GM10847 (cell line): ENCODE results near the gene GNAS.

ENCODE experiments used
- POLR2A ChIP-seq: IDR thresholded peaks from 2 replicates; pipeline ENCODE4 v1.6.1; 2011; ENCODE audit not compliant: insufficient read length; ENCODE audit errors: extremely low read depth

Gene GNAS

DNA sequence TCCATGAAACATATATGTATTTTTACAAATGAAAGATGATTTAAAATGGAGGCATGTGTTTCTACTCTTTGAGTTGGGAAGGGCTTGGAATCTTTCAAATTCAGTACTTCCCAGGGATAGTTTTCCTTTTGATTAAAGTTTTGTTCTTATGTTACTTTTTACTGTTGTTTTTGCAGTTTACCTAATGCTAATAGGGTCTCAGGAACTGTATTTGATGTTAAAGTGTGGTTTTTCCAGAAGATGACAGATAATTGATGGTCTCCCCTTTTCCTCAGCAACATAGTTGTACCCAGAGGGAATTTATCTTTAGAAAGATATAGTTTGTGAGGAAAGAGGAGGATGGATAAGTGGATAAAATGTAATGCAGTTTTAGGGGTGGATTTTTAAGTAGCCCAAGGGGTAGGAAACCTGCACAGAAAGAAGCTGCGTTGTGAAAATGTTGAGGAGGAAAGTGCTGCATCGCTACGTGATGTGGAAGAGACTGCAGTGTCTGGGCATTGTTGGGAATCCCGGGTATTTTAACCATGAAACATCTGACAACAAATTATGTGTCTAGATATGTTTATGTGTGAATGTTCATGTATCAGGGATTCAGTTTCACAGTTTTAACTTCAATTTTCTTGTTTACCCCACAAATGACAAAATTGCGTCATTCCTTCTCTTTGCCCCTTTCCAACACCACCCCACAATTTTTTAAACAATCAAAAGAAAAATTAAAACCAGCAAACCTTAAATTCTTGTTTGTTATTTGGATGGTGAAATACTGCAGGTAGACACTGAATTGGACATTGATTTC, 42.3 kb downstream of the GNAS start:
- TF ChIP-seq POLR2A: no peak

DNA sequence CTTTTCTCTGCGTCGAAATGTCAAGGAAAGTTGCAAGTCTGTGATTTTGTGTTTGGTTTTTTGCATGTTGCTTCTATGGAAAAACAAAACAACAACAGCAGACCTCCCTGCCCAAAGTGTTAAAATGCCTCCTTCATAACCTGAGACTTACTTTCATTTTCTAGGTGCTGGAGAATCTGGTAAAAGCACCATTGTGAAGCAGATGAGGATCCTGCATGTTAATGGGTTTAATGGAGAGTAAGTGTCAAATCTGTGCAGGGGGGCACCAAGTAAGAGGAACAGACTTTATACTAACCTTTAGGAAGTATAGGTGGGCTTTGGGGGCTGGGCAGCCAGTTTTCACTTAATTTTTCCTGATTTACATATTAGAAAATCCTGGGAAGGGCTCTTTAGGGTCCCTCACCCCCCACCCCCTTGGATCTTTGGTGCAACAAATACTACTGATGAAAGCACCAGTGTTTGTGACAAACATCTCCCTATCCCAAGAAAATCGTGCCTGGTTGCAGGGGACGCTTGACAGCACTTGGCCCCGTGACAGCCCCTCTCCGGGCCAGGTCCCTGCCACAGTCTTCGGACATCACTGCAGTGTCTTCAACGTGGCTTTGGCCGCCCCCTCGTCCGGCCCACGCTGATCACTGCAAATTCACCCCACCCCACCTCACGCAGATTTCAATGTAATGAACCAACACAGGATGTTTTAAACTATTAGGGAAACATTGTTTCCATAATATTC, 43.1 kb downstream of the GNAS start:
- TF ChIP-seq POLR2A: no peak

DNA sequence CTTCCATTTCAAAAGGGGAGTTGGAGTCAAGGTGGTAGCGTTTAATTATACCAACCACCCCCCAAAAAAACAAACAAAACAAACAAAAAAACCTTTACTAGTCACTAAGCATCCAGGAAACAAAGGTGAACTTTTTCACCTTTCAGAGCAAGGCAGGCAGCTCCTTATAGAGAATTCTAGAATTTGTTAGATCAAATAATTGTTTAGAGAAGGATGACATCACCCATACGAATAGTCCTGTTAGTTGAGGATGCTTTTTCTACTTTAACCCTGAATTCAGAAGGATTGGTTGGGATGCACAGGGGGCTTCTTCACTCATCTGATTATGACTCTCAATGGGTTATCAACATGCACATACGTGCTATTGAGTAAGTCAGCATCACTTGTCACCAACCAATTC, 44.3 kb downstream of the GNAS start:
- TF ChIP-seq POLR2A: no peak

DNA sequence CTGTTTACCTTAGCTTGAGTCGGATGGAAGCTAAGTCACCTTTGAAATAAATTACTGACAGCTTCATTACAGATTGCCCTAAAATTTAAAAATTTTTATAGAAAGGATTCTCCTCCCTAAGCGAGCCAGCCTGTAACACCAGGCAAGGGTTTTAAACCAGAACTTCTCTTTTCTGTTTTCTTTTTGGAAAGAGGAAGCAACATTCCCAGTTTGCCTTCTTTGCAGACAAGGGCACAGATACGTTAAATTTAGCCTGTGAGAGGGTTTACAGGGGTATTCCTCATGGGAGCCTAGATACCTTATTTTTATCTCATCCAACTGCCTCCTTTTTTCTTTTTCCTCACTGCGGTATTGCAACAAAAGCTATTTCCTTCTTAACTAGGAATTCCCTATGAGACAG, 45.0 kb downstream of the GNAS start:
- no peak for TF ChIP-seq POLR2A

DNA sequence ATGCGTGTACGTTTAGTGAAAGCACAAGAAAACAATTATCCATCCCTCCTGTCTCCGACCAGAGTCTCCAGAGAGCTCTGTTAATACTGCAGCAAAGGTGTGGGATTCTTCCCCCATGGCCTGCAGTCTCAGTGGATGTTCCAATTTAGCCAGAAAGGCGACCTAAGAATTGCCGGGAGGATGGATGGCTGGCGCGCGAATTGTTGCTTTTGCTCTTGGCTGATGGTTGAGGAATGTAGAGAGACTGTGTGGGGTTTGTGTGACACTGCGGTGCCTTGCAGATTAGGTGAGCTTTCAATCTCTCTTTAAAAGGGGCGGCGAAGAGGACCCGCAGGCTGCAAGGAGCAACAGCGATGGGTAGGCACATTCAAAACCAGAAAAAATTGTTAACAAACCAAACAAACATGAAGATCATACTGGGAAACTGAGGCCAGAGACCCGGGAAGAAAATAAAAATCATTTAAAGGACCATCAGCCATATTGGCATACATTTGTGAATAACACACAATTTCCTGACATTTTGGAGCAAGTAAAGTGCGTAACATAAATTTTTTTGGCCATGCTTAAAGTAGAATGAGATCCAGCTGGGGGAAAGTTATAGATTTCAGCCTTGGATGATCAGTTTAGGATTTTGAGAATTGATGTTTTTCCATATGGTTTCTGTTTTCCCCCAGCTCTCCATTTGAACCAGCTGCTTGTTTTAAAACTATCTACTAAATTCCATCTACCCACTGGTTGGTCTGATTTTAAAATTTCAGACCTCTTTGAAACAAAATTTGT, 46.3 kb downstream of the GNAS start:
- no peak for TF ChIP-seq POLR2A

DNA sequence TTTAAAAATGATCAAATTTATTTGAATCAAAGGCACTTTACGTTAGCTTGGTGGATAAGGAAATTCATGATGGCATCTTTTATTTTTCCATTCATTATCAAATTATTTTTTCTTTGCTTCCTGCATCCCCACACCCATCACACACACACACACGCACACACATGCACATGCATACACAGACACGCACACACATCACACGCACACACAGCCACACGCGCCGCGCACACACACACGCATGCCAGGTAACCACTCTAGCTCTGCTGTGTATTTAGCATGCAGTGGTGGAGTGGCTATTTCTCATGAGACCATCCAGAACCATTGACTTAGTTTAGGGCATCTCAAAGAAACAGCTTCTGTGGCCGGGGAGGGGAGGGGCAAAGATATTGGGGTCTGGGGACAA, 47.0 kb downstream of the GNAS start:
- TF ChIP-seq POLR2A: no peak

DNA sequence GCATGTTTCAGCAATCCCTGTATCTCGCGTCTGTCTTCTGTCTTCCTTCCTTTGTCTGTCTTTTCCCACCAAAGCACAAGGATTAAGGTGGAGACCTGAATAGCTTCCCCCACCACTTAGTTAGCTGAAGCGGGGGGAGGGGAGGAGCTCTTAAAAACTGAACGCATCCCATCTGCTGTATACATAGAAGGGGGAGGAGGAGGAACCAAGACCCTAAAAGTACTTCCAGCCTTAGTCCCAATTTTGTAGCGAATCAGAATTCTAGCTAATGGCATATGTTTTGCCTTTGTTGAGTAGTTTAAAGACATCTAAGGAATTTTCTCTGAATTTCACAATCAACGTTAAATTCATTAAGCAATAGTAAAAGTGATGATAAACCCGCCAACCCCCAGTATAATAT, 47.9 kb downstream of the GNAS start:
- TF ChIP-seq POLR2A: no peak

DNA sequence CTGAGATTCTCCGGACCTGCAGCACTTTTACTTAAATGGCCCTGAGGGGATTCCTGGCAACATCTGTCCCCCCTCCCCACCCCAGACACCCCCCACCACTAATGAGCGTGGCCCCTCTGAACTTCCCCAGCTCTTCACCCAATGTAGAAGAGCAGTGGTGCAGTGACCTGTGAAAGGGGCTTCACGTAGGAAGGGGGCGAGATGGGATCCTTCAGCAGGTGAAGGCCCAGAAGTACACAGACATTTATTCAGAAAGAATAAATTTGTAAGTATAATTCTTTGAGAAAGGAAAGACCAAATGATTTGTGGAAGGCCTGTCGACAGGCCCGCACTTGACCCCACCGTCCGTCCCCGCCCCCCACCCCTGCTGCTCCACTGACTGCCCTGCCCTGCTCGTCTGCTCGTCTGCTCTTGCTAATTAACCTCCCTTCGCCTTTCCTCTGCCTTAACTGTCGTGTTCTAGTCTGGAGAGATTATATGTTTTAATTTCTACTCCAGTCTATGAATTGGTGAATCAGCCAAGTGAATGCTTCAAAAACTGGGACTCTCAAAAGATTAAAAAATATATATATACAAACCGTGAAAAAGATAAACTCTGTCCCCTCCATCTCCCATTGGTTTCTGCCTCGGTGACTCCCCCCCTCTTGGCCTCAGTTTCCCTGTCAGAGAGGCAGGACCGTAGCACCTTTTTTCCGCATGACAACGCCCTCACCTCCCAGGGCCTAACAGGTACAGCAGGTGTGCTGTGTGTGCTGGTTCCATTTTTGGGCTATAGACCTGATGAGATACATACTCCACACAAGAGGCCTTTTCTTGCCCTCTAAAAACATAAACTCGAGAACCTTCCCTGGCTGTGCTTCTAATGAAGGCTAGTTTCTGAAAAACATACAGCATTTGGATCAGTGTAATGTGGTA, 49.2 kb downstream of the GNAS start:
- no peak for TF ChIP-seq POLR2A

DNA sequence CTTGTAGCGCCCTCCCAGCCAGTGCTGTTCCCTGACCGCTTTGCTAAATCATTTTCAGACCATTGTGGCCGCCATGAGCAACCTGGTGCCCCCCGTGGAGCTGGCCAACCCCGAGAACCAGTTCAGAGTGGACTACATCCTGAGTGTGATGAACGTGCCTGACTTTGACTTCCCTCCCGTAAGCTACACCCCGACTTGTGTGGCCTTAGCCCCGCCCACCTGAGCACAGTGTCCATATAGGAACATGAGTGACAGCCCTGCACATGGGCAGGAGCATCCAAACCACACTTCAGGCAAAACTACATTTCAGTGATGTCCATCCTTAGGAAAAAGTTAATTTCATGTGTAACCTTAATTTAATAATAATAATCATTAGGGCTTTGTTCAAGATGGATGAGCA, 51.1 kb downstream of the GNAS start:
- TF ChIP-seq POLR2A: no peak

DNA sequence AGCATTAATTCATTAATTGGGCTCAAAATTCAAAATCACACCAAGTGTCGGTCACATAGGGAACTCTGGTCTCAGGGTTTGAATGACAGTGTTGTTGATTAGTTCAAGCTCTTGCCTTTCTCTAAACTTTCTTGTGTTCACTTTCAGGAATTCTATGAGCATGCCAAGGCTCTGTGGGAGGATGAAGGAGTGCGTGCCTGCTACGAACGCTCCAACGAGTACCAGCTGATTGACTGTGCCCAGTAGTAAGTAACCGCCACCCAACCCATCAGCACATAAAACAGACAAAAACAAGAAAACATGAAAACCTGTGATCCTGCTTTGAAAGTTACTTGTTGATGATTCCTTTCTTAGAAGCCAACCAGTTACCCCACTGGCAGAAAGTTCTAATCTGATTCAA, 52.7 kb downstream of the GNAS start:
- TF ChIP-seq POLR2A: no peak

DNA sequence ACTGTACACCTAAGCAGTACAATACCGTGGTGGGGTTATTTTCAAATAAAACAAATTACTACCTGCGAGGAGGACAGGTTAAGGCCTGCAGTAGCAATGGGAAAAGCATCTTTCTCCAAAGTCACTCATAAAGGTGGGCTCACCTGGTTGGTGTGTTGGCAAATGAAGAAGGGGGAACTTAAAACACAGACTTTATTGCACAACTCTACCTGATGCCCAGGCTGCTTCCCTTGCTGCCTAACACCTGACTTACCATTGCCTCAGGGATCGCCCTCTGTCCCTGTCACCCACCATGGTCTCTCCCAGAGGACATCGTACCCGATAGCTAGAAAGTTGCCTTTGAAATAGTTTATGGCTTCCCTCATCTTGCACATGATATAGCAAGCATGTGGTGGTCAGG, 53.6 kb downstream of the GNAS start:
- TF ChIP-seq POLR2A: no peak

DNA sequence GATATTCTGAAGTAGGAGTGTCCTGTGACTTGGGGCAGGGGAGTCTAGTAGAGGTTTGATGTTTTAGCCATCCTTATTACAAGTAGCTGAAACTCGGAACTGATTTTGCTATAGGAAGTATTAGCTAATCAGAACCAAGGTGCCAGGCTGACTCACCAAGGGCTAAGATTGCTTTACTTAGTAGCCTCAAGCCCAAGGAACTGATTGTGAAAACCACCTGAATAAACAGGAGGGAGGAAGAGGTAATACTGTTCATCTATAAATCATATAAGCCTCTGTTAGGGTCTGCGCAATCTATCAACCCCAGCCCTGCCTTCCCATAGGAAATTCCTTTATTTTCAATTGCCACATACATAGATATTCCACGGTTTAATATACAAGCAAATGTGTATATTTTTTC, 54.4 kb downstream of the GNAS start:
- peak; percentile 2 for TF ChIP-seq POLR2A

DNA sequence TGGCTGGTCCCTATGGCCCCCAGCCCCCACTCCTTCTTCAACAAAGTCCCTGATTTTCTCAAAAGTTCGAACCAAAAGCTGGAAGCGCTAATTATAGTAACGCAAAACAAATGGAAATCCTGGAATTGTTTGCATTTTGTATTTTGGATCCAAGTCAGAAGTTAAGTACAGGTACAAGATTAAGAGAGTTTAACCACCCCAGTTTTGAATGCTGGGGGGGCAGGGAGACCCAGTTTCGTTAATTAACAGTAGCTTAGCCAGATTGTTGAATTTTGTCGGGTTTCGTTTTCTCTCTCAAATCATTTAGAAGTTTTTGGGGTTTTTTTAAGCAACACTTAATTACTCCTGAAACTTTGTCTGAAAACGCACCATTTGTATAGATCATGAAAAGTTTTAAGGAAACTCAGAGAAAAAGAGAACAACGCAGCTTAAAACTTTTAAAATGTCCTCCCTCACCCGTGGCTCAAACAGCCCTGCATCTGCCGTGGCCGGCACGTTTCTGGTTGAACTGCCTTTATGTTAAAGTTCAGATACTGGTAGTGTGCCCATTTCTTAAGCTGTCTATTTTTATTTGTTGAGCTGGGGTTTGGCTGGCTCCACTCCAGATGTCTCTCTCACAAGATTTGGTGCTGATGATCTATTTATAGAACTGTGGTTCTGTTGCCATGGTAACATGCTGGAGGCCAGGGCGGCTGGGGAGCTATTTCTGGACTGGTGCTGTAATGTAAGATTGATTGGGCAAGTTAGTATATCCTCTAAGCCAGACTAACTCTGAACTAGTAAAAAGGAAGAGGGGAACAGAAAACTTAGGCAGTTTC, 55.0 kb downstream of the GNAS start:
- peak; percentile 19 for TF ChIP-seq POLR2A

DNA sequence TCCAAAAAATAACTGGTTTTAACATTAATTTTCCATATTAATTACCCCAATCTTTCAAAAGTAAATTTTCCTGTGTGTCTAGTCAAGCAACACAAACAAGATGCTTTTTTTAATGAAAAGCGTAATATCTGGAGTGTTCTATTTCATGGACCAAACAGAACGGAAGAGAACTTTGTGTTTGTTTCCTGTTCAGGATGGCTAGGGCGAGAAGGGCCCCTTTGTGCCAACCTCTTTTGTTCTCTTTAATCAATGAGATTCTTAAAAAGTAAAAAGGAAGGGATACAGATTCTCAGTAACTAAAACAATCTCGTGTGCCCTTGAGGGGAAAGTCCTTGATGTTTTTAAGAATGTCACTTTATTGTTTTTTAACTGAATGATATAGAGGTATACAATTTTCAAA, 55.7 kb downstream of the GNAS start:
- TF ChIP-seq POLR2A: no peak
